AG04450 (cell line): ENCODE measurements around the gene FAF1. TPM values are rescaled to one million over a fixed set of nuclear protein-coding genes. Genes with fewer than 3 reads are reported as not detected.

Source experiments
- CTCF ChIA-PET: fragments of 300-600, 350-600 bp; formaldehyde crosslinking; extraction: SDS; loops from one replicate; lab custom pipeline; 2022; ENCODE audit warnings: antibody characterized with exemption, inconsistent platforms; lab: Charles Lee
- POLR2A ChIA-PET: fragments of 350-600 bp; formaldehyde crosslinking; extraction: SDS; loops from one replicate; lab custom pipeline; 2021; ENCODE audit warnings: antibody characterized with exemption, inconsistent platforms; lab: Yijun Ruan, JAX
- DNase-seq: peaks from one replicate; pipeline ENCODE4 v3.0.0-alpha.2; 2011; ENCODE audit warnings: low read depth, low spot score
- H3K27ac ChIP-seq: one replicate; pipeline ENCODE4 v1.5.1; 2012; ENCODE audit warnings: low read depth, low read length, control low read depth
- H3K27me3 ChIP-seq: one replicate; pipeline ENCODE4 v1.6.0; 2012; ENCODE audit warnings: low read length; ENCODE audit not compliant: control insufficient read depth, insufficient read depth
- H3K4me3 ChIP-seq: 2 replicates; pipeline ENCODE4 v1.5.1; 2011; ENCODE audit warnings: mild to moderate bottlenecking, low read depth, low read length, control low read depth
- H3K9me3 ChIP-seq: 2 replicates; pipeline ENCODE4 v1.5.1; 2012; ENCODE audit warnings: low read length; ENCODE audit not compliant: control insufficient read depth, insufficient read depth
- polyA plus RNA-seq: library from polyadenylated mRNA; depleted of rRNA; stranded (reverse); fragments of >200 nt; gene quantifications from 2 replicates; pipeline ENCODE4 v1.2.3, GENCODE V29; 2011
- TF ChIP-seq, protein P1 (sequence below): IDR thresholded peaks from 2 replicates; pipeline ENCODE4 v1.5.1; 2011; ENCODE audit warnings: low read depth, low read length, control low read depth, inconsistent platforms

The FAF1 gene
- polyA plus RNA-seq, 1 experiment: 37.9 TPM

DNA sequence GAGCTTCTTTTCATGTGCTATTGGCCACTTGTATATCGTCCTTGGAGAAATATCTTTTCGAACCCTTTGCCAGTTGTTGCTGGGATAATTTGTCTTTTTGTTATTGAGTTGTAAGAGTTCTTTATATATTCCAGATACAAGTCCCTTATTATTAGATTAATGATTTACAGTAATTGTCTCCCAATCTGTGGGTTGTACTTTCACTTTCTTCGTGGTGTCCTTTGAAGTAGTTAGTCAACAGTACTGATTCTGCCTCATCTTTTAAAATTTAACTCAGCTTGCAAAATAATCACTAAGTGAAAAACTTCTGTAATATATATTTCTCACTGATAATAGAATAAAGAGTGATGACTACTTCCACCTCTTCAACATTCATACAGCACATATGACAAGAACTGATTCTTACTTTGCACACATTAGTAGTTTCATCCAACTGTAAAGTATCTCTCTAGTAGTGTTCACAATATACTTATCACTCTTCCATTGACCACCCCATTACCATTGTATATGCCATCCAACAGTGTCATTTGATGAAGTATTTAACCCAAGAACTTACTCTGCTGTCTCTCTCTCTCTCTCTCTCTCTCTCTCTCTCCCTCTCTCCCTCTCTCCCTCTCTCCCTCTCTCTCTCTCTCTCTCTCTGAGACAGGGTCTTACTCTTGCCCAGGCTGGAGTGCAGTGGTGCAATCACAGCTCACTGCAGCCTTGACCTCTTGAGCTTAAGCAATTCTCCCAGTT lies 432.6 kb downstream of the FAF1 start:
- ChIA-PET CTCF (interaction anchor here (0.6 kb wide), 1 partner anchor 121 kb away, joined by 3 read pairs; no protein-coding TSS in a partner anchor), POLR2A (no interaction called here)
- no peaks in the 10 kb centered on the region for H3K27me3 ChIP-seq
- TF ChIP-seq, protein P1, sequence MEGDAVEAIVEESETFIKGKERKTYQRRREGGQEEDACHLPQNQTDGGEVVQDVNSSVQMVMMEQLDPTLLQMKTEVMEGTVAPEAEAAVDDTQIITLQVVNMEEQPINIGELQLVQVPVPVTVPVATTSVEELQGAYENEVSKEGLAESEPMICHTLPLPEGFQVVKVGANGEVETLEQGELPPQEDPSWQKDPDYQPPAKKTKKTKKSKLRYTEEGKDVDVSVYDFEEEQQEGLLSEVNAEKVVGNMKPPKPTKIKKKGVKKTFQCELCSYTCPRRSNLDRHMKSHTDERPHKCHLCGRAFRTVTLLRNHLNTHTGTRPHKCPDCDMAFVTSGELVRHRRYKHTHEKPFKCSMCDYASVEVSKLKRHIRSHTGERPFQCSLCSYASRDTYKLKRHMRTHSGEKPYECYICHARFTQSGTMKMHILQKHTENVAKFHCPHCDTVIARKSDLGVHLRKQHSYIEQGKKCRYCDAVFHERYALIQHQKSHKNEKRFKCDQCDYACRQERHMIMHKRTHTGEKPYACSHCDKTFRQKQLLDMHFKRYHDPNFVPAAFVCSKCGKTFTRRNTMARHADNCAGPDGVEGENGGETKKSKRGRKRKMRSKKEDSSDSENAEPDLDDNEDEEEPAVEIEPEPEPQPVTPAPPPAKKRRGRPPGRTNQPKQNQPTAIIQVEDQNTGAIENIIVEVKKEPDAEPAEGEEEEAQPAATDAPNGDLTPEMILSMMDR: no peak
- DNase-seq: no peak
- H3K4me3 ChIP-seq: no peak overlapping the region
- no peak overlapping the region for H3K27ac ChIP-seq
- H3K9me3 ChIP-seq: no peaks in the 10 kb centered on the region; the same call in 1 of the 2 replicates

- Histone ChIP-seq H3K9me3 (no peaks in the 10 kb centered on the region; the same call in 1 of the 2 replicates), H3K4me3 (no peak overlapping the region), H3K27ac (no peak overlapping the region), H3K27me3 (no peaks in the 10 kb centered on the region)
- DNase-seq: no peak
- POLR2A ChIA-PET: no interaction called here
- CTCF ChIA-PET: no interaction called here
- TF ChIP-seq, protein P1: no peak
Observed at GRCh38 chr1:50526431-50526830, 433.6 kb downstream of the FAF1 start.

DNA sequence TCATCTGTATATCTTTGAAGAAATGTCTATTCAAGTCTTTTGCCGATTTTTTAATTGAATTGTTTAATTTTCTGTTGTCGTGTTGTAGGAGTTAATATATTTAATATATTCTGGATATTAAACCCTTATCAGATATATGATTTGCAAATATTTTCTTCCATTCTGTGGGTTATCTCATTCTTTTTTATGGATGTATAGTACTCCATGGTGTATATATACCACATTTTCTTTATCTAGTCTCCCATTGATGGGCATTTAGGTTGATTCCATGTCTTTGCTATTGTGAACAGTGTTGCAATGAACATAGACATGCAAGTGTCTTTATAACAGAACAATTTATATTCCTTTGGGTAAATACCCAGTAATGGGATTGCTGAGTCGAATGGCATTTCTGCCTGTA lies 436.5 kb downstream of the FAF1 start:
- CTCF ChIA-PET: no interaction called here

DNA sequence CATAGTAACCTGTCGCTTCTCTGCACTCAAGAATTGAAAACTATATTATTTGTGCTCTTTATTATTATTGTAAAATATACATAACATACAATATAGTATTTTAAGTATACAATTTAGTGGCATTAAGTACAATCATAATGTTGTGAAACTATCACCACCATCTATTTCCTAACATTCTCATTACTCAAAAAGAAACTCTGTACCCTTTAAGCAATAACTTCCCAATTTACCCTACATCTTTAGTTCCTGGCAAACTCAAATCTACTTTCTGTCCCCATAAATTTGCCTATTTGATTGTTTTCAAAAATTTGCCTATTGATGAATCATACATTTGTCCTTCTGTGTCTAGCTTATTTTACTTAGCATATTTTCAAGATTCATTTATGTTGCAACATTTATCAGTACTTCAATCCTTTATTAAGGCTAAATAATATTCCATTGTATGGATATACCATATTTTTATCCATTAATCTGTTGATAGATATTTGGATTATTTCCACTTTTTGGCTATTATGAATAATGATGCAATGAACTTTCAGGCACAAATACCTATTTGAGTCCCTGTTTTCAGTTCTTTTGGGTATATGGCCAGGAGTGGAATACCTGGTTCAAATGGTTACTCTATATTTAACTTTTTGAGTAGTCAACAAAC lies 437.2 kb downstream of the FAF1 start:
- ChIA-PET POLR2A (no interaction called here), CTCF (no interaction called here)
- Histone ChIP-seq H3K27me3 (no peaks in the 10 kb centered on the region), H3K9me3 (no peaks in the 10 kb centered on the region; the same call in 1 of the 2 replicates), H3K4me3 (no peak overlapping the region), H3K27ac (no peak overlapping the region)
- TF ChIP-seq, protein P1: no peak
- DNase-seq: no peak

More for the DNA sequence above, 436.5 kb downstream of the FAF1 start:
- Histone ChIP-seq H3K27me3 (no peaks in the 10 kb centered on the region), H3K27ac (no peak overlapping the region), H3K4me3 (no peak overlapping the region), H3K9me3 (no peaks in the 10 kb centered on the region; the same call in 1 of the 2 replicates)
- POLR2A ChIA-PET: no interaction called here
- TF ChIP-seq, protein P1: no peak
- no peak for DNase-seq

GRCh38 chr1:50521703-50522102 lies 438.4 kb downstream of the FAF1 start:
- no peaks in the 10 kb centered on the region; the same call in 1 of the 2 replicates for H3K9me3 ChIP-seq
- TF ChIP-seq, protein P1: no peak
- no peak overlapping the region for H3K27ac ChIP-seq
- ChIA-PET CTCF (no interaction called here), POLR2A (no interaction called here)
- H3K27me3 ChIP-seq: no peaks in the 10 kb centered on the region
- DNase-seq: no peak
- H3K4me3 ChIP-seq: no peak overlapping the region
